NCI-H524 (cell line): ENCODE results near the gene RHBDD1.
"Not testable (repeated sequence)": the region's sequence is repeated elsewhere in the genome, so short reads cannot be mapped to it uniquely, and the experiment has no call there.

Experiments used
- DNase-seq, 2 experiments: peaks; one replicate each; lab custom pipeline; 2025; lab: John Stamatoyannopoulos, UW

RHBDD1 gene

GRCh38 chr2:226799976-226800940 is 35.6 kb upstream of the RHBDD1 start:
- DNase-seq = peak in 1 of 2 experiments; percentile 28

DNA sequence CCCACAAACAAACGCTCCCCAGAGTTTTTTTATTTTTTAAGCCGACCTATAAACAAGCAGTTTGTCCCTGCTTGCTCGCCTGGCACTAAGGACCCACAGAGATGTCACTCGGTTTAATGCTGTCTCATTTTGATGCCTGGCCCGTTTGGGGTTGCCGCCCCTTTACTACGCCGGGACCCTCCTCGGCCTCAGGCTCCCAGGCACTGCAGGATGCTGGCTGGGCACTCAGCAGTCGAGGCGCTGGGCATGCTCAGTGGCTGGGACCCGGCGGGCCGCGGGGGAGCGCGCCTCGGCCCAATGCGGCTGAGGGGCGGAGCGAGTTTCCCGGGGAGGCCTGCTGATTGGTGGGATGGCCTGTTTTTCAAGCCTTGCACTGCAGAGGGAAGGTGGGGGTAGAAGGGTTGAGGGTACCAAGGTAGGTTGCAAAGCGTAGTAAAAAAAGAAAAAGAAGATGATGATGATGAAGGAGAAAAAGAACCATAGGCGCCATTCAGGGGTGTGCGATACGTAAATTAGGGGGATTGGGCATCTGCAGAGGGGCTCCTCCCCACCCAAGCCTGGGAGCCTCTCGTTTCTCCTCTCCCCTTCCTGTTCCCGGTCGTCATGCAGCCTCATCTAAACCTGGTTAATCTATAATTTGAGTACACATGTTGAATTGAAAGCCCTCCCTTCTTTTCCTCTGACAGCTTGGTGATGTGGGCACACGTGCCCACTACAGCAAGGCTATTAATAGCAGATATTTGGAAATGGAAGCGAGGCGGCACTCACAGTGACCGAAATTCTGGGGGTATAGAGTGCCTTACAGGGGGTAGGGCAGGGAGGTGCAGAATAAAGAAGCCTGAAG is 34.7 kb upstream of the RHBDD1 start:
- peak; percentile 85 to 91 for DNase-seq

DNA sequence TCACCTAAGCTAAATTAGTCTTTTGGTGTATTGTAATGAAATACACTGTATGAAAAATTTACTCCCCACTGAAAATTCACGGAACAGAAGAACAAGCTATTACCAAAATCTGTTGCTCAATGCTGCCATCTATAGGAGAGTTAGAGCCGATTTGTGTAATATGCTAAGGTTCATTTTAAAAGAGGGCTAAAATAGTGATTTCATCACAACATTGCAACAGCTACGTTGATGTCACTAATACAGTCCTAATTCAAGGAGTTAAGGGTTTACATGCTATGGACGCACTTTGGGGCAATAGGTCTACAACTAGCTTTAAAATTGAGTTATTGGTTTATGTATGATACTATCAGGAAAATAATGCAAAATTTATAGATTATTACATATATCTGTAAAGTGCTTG is 33.3 kb upstream of the RHBDD1 start:
- DNase-seq = peak; percentile 37 to 80

- DNase-seq = no peak
Measured at GRCh38 chr2:226803410-226803809, 32.4 kb upstream of the RHBDD1 start.

GRCh38 chr2:226813148-226813701 is 22.6 kb upstream of the RHBDD1 start:
- peak; percentile 2 to 45 for DNase-seq

- peak; percentile 63 to 71 for DNase-seq
Measured at GRCh38 chr2:226818930-226819329, 16.9 kb upstream of the RHBDD1 start.

DNA sequence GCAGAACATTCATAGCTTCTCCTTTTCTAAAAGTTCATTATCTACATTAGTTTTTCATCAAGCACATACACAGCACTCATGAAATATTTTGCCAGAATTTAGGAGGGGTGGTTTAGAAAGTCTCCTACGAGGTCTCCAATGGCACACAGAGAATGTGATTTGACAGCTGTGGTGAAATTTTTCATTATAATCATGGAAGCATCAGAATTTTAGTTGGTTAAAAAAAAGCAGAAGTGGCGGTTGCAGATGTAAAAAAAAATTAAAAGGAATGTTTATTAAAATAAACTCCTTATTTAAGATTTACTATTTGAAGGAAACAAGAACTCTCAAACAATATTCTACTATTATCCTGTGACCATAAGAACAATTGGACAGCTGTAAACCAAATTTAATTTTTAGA is 10.8 kb upstream of the RHBDD1 start:
- no peak for DNase-seq

DNA sequence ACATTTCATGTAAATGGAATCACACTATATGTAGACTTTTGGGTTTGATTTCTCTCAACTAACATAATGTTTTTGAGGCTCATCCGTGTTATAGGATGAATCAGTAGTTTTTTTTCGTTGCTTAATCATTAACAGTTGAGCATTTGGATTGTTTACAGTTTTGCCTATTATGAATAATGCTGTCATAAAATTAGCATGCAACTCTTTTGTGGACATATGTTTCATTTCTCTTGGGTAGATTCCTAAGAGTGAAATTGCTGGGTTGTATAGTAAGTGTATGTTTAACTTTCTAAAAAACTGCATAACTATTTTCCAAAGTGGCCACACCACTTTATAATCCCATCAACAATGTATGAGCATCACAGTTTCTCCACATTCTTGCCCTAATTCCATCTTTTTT is 7.7 kb upstream of the RHBDD1 start:
- no peak for DNase-seq

- no peak for DNase-seq
Measured at GRCh38 chr2:226829721-226830631, 5.9 kb upstream of the RHBDD1 start.

GRCh38 chr2:226831266-226831665 is 4.6 kb upstream of the RHBDD1 start:
- no peak for DNase-seq

GRCh38 chr2:226832061-226832460 is 3.8 kb upstream of the RHBDD1 start:
- no peak for DNase-seq

GRCh38 chr2:226834880-226835279 is 974 bp upstream of the RHBDD1 start:
- DNase-seq = not testable (repeated sequence)

DNA sequence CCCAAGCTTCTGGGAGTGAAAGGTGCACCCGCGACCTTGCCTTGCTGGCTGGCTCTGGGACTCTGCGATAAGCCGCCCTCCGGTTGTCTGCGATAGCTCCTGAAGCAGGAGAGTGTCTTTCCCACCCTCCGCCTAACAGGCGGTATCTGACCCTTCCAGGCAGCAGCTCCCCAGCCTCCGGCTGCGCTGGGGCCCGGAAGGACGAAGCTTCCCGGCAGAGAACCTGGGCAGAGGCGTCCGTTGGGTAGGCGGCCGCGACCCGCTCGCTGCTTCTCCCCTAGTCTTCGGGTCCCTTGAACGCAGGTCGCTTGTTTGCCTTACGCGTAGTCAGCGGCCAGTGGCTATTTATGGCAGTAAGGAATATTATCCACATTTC is 446 bp upstream of the RHBDD1 start:
- no peak for DNase-seq

DNA sequence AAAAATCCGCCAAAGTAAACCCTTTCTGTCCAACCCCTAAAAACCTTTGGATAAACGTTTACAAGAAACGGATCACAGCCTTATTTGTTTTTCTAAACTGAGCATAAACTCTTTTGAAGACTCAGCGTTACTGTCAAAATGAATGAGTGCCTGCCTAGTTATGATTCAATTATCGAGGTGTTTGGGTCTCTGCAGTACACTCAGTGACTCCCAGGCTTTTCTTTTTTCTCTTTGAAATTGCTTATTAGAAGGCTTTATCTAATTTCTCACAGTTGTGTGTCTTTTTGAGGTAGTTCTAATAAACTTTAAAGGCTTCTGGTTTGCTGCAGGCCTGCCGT is 663 bp downstream of the RHBDD1 start:
- DNase-seq = peak in 1 of 2 experiments; percentile 20

DNA sequence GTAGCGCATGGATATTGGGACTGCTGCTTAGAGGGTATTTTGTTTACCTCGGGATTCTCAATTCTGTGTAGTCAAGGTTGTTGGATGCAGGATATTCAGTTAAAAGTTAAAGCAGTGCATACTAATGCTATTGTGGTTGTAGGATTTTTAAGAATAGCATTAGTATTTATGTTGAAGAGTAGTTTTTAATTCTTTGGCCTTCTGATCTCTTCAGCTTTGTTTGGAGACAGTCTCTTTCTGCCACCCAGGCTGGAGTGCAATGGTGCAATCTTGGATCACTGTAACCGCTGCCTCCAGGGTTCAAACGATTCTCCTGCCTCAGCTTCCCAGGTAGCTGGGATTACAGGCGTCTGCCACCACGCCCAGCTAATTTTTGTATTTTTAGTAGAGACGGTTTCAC is 1.5 kb downstream of the RHBDD1 start:
- no peak for DNase-seq

GRCh38 chr2:226837787-226838603 is 2.1 kb downstream of the RHBDD1 start:
- DNase-seq = no peak

DNA sequence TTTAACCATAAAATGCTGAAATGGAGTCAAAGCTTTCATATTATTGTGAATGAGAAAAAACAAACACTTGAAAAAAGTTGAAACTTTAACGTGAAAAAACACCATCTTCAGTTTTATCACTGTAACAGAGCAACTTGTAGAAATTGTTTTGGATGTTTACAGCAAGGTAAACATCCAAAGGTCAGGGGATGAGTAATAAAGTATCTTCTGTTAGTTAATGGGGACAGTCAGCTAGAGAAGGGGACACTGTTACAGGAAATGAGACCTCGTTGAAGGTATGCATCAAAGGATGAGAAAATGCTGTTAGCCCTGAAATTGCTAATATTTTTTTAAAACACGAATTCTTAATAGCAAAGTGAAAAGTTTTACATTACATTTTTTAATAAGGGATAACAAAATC is 2.9 kb downstream of the RHBDD1 start:
- DNase-seq = no peak

GRCh38 chr2:226839161-226839560 is 3.3 kb downstream of the RHBDD1 start:
- no peak for DNase-seq

DNA sequence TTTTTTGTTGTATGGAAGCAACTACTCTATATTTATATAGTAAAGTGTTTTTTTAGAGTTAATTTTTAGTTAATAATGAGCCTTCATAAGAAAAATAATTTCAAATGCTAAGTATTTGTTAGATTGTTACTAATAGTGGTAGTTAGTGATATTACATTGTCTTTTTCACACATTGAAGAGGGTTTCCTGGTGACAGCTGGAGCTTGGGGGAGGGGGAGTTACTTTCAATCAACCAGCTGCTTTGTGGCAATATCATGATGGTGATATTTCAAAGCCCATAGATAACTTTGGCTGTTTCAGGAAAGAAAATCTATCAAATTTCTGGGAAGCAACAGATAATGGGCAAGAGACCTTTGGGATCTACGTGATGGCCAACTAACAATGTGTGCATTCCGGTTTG is 4.1 kb downstream of the RHBDD1 start:
- peak; percentile 24 to 69 for DNase-seq

GRCh38 chr2:226843001-226843400 is 7.1 kb downstream of the RHBDD1 start:
- DNase-seq = not testable (repeated sequence)
